Astrocyte of the spinal cord (primary cell): Measurements from ENCODE around the gene LIN9.

Experiments used
- DNase-seq: peaks from one replicate; pipeline ENCODE4 v3.0.0; 2011; ENCODE audit warnings: low read depth, low spot score
- H3K4me3 ChIP-seq: 2 replicates; pipeline ENCODE4 v1.5.1; 2011; ENCODE audit warnings: low read depth, mild to moderate bottlenecking, low read length, moderate library complexity
- in situ Hi-C: cut with HindIII; loops from 2 replicates; pipeline ENCODE4 v1.10.0; 2017; ENCODE audit warnings: low sequenced_read_pairs
- TF ChIP-seq, protein P1 (sequence below): IDR thresholded peaks from 2 replicates; pipeline ENCODE4 v1.5.1; 2012; ENCODE audit warnings: low read depth, mild to moderate bottlenecking, low read length, inconsistent platforms

Gene LIN9

DNA sequence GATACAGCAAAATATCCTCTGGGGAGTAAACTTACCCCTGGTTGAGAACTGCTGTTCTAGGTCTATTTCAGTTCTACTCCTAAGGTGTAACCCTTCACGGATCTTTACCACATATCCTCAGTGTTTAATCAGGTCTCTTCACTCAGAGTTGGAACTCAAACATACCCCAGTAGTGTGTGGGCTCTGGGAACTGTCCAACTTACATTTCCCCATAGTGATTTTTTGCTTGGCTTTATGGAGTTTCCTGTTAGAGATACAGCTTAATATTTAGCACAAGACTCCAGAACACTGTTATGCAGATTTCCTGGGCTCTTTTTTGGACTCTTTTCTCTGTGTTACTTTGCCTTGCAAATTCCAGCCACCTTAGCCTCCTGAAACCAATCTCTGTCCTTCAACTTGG lies 26.7 kb upstream of the LIN9 start:
- TF ChIP-seq, protein P1, sequence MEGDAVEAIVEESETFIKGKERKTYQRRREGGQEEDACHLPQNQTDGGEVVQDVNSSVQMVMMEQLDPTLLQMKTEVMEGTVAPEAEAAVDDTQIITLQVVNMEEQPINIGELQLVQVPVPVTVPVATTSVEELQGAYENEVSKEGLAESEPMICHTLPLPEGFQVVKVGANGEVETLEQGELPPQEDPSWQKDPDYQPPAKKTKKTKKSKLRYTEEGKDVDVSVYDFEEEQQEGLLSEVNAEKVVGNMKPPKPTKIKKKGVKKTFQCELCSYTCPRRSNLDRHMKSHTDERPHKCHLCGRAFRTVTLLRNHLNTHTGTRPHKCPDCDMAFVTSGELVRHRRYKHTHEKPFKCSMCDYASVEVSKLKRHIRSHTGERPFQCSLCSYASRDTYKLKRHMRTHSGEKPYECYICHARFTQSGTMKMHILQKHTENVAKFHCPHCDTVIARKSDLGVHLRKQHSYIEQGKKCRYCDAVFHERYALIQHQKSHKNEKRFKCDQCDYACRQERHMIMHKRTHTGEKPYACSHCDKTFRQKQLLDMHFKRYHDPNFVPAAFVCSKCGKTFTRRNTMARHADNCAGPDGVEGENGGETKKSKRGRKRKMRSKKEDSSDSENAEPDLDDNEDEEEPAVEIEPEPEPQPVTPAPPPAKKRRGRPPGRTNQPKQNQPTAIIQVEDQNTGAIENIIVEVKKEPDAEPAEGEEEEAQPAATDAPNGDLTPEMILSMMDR = no peak
- no peak overlapping the region for H3K4me3 ChIP-seq
- no peak for DNase-seq
- in situ Hi-C loops = no loop called here

DNA sequence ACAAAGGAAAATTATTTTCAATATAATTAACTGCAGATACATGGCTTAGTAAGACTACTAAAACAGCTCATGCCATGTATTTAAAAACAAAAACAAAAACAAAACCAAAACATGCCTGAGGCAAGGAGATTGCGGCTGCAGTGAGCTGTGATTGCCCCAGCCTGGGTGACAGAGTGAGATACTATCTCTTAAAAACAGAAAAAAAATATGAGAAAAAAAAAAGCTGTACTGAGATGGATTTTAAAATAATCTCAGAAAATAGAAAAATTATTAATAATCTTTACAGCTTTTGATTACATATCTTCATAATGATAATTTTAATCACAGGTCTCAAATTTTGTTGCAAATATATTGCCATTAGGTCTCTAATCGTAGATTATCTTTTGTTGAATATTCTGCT lies 24.0 kb upstream of the LIN9 start:
- in situ Hi-C loops = no loop called here
- TF ChIP-seq, protein P1 = no peak
- DNase-seq = no peak
- H3K4me3 ChIP-seq = no peak overlapping the region

DNA sequence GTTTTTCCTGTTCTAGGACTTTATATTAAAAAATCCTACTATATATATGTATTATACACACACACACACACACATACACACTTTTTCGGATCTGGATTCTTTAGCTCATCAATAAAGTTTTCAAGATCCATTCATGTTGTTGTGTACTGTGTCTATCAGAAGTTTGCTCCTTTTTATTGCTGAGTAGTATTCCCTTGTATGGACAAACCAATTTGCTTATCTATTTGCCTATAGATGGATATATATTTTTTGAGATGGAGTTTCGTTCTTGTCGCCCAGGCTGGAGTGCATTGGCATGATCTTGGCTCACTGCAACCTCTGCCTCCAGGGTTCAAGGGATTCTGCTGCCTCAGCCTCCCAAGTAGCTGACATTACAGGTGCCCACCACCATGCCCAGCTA lies 20.3 kb upstream of the LIN9 start:
- TF ChIP-seq, protein P1 = no peak
- H3K4me3 ChIP-seq = no peak overlapping the region
- DNase-seq = no peak
- in situ Hi-C loops = no loop called here

DNA sequence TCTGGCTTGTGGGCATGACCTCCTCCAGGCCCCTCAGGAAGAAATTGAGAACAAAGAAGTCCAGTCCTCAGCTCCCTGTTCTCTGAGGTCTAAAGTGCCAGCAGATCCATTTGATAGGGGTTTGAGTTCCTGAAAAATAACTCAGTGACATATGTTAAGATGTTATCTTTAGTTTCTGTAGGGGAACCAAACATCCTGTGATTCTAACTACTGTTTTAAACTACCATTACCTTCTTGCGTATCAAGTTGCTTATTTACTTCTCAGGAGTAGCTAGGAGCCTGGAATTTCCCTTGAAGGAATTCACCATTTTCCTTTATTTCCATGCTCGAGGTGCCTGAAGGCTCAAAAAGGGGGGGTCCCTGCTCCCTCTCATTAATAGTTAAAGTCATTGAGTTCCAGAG lies 18.8 kb upstream of the LIN9 start:
- no peak for DNase-seq
- TF ChIP-seq, protein P1 = no peak
- in situ Hi-C loops = no loop called here
- no peak overlapping the region for H3K4me3 ChIP-seq

DNA sequence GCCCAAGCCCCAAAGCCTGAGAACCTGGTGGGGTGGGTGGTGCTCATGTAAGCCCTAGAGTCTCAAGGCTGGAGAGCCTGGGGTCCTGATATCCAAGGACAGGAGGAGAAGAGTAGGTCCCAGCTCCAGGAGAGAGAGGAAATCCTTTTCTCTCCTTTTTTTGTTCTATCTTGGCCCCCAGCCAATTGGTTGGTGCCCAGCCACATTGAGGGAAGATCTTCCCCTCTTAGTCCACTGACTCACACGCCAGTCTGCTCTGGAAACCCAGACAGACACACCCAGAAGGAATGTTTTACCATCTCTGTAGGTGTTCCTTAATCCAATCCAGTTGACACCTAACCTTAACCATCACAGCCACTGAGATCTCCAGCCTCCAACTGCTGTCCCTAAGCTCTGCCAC lies 16.2 kb upstream of the LIN9 start:
- H3K4me3 ChIP-seq = no peak overlapping the region

DNA sequence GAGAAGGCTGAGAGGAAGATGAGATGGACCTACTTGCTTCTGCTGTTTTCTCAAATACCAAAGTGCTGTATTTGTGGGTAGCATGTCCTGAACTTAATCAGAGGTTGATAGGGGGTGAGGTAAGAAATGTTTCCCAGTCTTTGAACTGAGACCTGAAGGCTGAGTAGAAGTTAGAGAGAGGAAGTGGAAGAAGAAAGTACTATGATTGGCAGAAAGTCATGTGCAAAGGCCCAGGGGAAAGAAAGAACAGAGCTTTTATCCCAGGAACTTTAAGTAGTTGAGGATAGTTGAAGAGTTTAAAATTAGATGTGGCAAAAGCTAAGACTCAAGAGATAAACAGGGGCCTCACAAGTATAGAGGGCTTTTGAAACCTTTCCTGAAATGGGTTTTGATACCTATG lies 15.5 kb upstream of the LIN9 start:
- no peak for DNase-seq
- TF ChIP-seq, protein P1 = no peak
- H3K4me3 ChIP-seq = no peak overlapping the region
- in situ Hi-C loops = no loop called here

More for the DNA sequence above, 16.2 kb upstream of the LIN9 start:
- no peak for DNase-seq
- TF ChIP-seq, protein P1 = no peak
- in situ Hi-C loops = no loop called here

DNA sequence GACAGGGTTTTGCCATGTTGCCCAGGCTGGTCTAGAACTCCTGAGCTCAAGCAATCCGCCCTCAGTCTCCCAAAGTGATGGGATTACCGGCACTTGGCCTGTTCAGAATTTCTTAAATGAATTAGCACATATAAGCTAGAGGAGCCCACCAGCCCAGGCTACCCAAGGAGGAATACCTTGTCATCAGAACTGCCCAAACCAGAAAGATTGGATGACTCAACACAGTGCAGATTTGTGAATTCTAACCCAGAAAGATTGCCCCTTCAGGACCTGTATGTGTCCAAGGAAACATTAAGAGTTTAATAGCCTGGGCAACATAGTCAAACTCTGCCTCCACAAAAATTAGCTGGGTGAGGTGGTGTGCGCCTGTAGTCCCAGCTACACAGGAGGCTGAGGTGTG lies 14.0 kb upstream of the LIN9 start:
- TF ChIP-seq, protein P1 = no peak
- no peak overlapping the region for H3K4me3 ChIP-seq
- DNase-seq = no peak
- in situ Hi-C loops = no loop called here
